IMR-90 (cell line): ENCODE measurements around the gene PRKN. TPM values are rescaled to one million over a fixed set of nuclear protein-coding genes. Genes with fewer than 3 reads are reported as not detected.

ENCODE experiments used
- ATAC-seq: fragments of 200-7000 bp; cut with Tn5 transposase; 2 replicates; pipeline ENCODE4 v1.9.1; 2020; ENCODE audit warnings: low read depth, mild to moderate bottlenecking, moderate library complexity
- BruUV-seq: library from RNA; stranded (reverse); fragments of 400-500 nt; replicated peaks from 2 replicates; lab custom pipeline; 2021; lab: Mats Ljungman, UMichigan
- CTCF ChIA-PET: fragments of 300-600 bp; formaldehyde crosslinking; extraction: SDS; loops from one replicate; lab custom pipeline; 2021; ENCODE audit warnings: antibody characterized with exemption; lab: Yijun Ruan, JAX
- POLR2A ChIA-PET: fragments of 300-600 bp; sonication (Branson Sonifier 250); formaldehyde crosslinking; loops from one replicate; lab custom pipeline; 2022; ENCODE audit warnings: antibody characterized with exemption; ENCODE audit not compliant: unreplicated experiment; lab: Charles Lee
- DNase-seq: peaks from one replicate; pipeline ENCODE4 v3.0.0; 2013
- H2AFZ ChIP-seq: replicated peaks from 2 replicates; pipeline ENCODE3; 2013; ENCODE audit warnings: low read length, mild to moderate bottlenecking; ENCODE audit not compliant: poor library complexity
- H2AK5ac ChIP-seq: 2 replicates; pipeline ENCODE4 v1.6.1; 2013; ENCODE audit warnings: low read depth, low read length, inconsistent platforms
- H2AK9ac ChIP-seq: replicated peaks from 2 replicates; pipeline ENCODE3; 2013; ENCODE audit warnings: mild to moderate bottlenecking, low read depth, low read length, moderate library complexity; ENCODE audit not compliant: poor library complexity
- H2BK120ac ChIP-seq: 2 replicates; pipeline ENCODE4 v1.6.1; 2013; ENCODE audit warnings: low read depth, low read length, inconsistent platforms
- H2BK15ac ChIP-seq: 3 replicates; pipeline ENCODE4 v1.6.1; 2013; ENCODE audit warnings: low read depth, low read length, inconsistent platforms
- H2BK20ac ChIP-seq: 2 replicates; pipeline ENCODE4 v1.6.1; 2013; ENCODE audit warnings: low read depth, mild to moderate bottlenecking, inconsistent platforms, low read length, moderate library complexity
- H2BK5ac ChIP-seq: 2 replicates; pipeline ENCODE4 v1.6.1; 2013; ENCODE audit warnings: mild to moderate bottlenecking, low read depth, low read length, inconsistent platforms; ENCODE audit not compliant: poor library complexity, severe bottlenecking
- H3K14ac ChIP-seq: replicated peaks from 2 replicates; pipeline ENCODE4 v1.6.1; 2013; ENCODE audit warnings: low read depth, low read length, inconsistent platforms
- H3K18ac ChIP-seq: 2 replicates; pipeline ENCODE4 v1.6.1; 2013; ENCODE audit warnings: low read depth, low read length, control low read depth
- H3K23ac ChIP-seq: 2 replicates; pipeline ENCODE4 v1.6.1; 2013; ENCODE audit warnings: low read depth, low read length, inconsistent platforms
- H3K27ac ChIP-seq: 2 replicates; pipeline ENCODE4 v1.5.1; 2013; ENCODE audit warnings: mild to moderate bottlenecking, control low read depth, low read length; ENCODE audit not compliant: insufficient read depth
- H3K27me3 ChIP-seq: 2 replicates; pipeline ENCODE4 v1.6.1; 2013; ENCODE audit warnings: low read length; ENCODE audit not compliant: control insufficient read depth, insufficient read depth
- H3K36me3 ChIP-seq: 2 replicates; pipeline ENCODE4 v1.6.1; 2013; ENCODE audit warnings: low read length, mixed read lengths; ENCODE audit not compliant: control insufficient read depth, insufficient read depth
- H3K4ac ChIP-seq: 2 replicates; pipeline ENCODE4 v1.6.1; 2013; ENCODE audit warnings: low read depth, low read length, inconsistent platforms
- H3K4me1 ChIP-seq: 2 replicates; pipeline ENCODE4 v1.6.1; 2013; ENCODE audit warnings: low read length, mixed read lengths; ENCODE audit not compliant: control insufficient read depth, insufficient read depth
- H3K4me2 ChIP-seq: 2 replicates; pipeline ENCODE4 v1.6.1; 2013; ENCODE audit warnings: low read depth, mild to moderate bottlenecking, control low read depth, low read length, moderate library complexity
- H3K4me3 ChIP-seq: 2 replicates; pipeline ENCODE4 v1.5.1; 2013; ENCODE audit warnings: low read depth, mild to moderate bottlenecking, control low read depth, low read length, moderate library complexity; ENCODE audit not compliant: insufficient read depth
- H3K56ac ChIP-seq: 2 replicates; pipeline ENCODE4 v1.6.1; 2013; ENCODE audit warnings: low read length, inconsistent platforms; ENCODE audit not compliant: insufficient read depth; ENCODE audit errors: extremely low read depth
- H3K79me1 ChIP-seq, 2 experiments: 2 replicates each; pipeline ENCODE4 v1.6.1; 2013; ENCODE audit warnings: low read length in 2 of 2, inconsistent platforms in 1 of 2, low read depth in 1 of 2
- H3K9ac ChIP-seq: 2 replicates; pipeline ENCODE4 v1.6.1; 2013; ENCODE audit warnings: low read depth, low read length, control low read depth
- H3K9me1 ChIP-seq: 2 replicates; pipeline ENCODE4 v1.6.1; 2013; ENCODE audit warnings: low read length, inconsistent platforms; ENCODE audit not compliant: insufficient read depth
- H3K9me3 ChIP-seq: 2 replicates; pipeline ENCODE4 v1.6.1; 2013; ENCODE audit warnings: low read length; ENCODE audit not compliant: control insufficient read depth, insufficient read depth
- H4K20me1 ChIP-seq: 2 replicates; pipeline ENCODE4 v1.6.1; 2013; ENCODE audit warnings: low read length, inconsistent platforms; ENCODE audit not compliant: insufficient read depth
- H4K5ac ChIP-seq: 2 replicates; pipeline ENCODE4 v1.6.1; 2013; ENCODE audit warnings: mild to moderate bottlenecking, low read depth, low read length, control low read depth
- H4K8ac ChIP-seq, 2 experiments: 2 replicates each; pipeline ENCODE4 v1.6.1; 2013; ENCODE audit warnings: low read depth in 2 of 2, low read length in 2 of 2, control low read depth in 1 of 2, inconsistent platforms in 1 of 2
- H4K91ac ChIP-seq: 2 replicates; pipeline ENCODE4 v1.6.1; 2013; ENCODE audit warnings: low read depth, low read length, inconsistent platforms; ENCODE audit not compliant: insufficient read depth
- CEBPB ChIP-seq: IDR thresholded peaks from 2 replicates; pipeline ENCODE4 v1.6.1; 2012; ENCODE audit warnings: low read depth, low read length, improper control_type of control experiment
- CHD1 ChIP-seq: IDR thresholded peaks from 2 replicates; pipeline ENCODE4 v1.6.1; 2012; ENCODE audit warnings: low read depth, low read length, improper control_type of control experiment
- FOS ChIP-seq: fragments of 150-350 bp; IDR thresholded peaks from 2 replicates; pipeline ENCODE4 v1.6.1; 2016; ENCODE audit warnings: low read depth, low read length
- NFE2L2 ChIP-seq: fragments of 150-350 bp; IDR thresholded peaks from 2 replicates; pipeline ENCODE4 v1.6.1; 2016; ENCODE audit warnings: low read depth, mild to moderate bottlenecking, low read length
- POLR2A ChIP-seq: IDR thresholded peaks from 2 replicates; pipeline ENCODE4 v1.6.1; 2012; ENCODE audit warnings: mild to moderate bottlenecking, low read depth, low read length
- RCOR1 ChIP-seq: IDR thresholded peaks from 2 replicates; pipeline ENCODE4 v1.6.1; 2012; ENCODE audit warnings: mild to moderate bottlenecking, low read length, improper control_type of control experiment; ENCODE audit not compliant: insufficient replicate concordance
- RFX5 ChIP-seq: IDR thresholded peaks from 2 replicates; pipeline ENCODE4 v1.8.0; 2012; ENCODE audit warnings: low read depth, mild to moderate bottlenecking, low read length, moderate library complexity
- WGBS, 2 experiments: methylation state at CpG; one replicate each; pipeline versions ENCODE4 v1.1.5 to v1.1.7; 2013; ENCODE audit warnings: missing lambda C conversion rate in 2 of 2; ENCODE audit not compliant: insufficient read length in 1 of 2; ENCODE audit errors: extremely low coverage in 2 of 2; 5-methylcytosine and 5-hydroxymethylcytosine counted together
- dilution Hi-C: fragments of 300-500 bp; cut with HindIII; formaldehyde crosslinking; loops from one replicate; pipeline ENCODE4 v1.14.3; 2018; ENCODE audit warnings: low sequenced_read_pairs; ENCODE audit not compliant: unreplicated experiment
- in situ Hi-C: fragments of 300-500 bp; cut with MboI; formaldehyde crosslinking; loops from 3 replicates; pipeline ENCODE4 v1.14.3; 2019; ENCODE audit warnings: low sequenced_read_pairs, inconsistent platforms, mixed read lengths
- intact Hi-C: fragments of 100-400 bp; cut with micrococcal nuclease; formaldehyde crosslinking; loops from 2 replicates; pipeline ENCODE4 v1.10.0; 2022
- polyA plus RNA-seq, 3 experiments: library from polyadenylated mRNA; depleted of rRNA; stranded (reverse); fragments of >200 nt; gene quantifications; 2 replicates each; pipeline ENCODE4 v1.2.3, GENCODE V29; 2012; ENCODE audit warnings: low replicate concordance in 1 of 3
- total RNA-seq: library from RNA; depleted of rRNA; stranded (reverse); fragments of >200 nt; gene quantifications from 2 replicates; pipeline ENCODE4 v1.2.3, GENCODE V29; 2012
- TF ChIP-seq, protein P1 (sequence below): conservative IDR thresholded peaks from 2 replicates; pipeline ENCODE4 v1.5.1; 2012; ENCODE audit warnings: mild to moderate bottlenecking, low read depth, low read length, improper control_type of control experiment
- TF ChIP-seq, protein P2 (sequence below): fragments of 150-350 bp; IDR thresholded peaks from 2 replicates; pipeline ENCODE4 v1.6.1; 2016; ENCODE audit warnings: low read depth, mild to moderate bottlenecking, low read length, moderate library complexity, borderline replicate concordance

PRKN gene
- total and polyA plus RNA-seq, 2 of the 4 experiments (the other 2 are of a cell fraction), result 0.15 to 0.18 TPM

DNA sequence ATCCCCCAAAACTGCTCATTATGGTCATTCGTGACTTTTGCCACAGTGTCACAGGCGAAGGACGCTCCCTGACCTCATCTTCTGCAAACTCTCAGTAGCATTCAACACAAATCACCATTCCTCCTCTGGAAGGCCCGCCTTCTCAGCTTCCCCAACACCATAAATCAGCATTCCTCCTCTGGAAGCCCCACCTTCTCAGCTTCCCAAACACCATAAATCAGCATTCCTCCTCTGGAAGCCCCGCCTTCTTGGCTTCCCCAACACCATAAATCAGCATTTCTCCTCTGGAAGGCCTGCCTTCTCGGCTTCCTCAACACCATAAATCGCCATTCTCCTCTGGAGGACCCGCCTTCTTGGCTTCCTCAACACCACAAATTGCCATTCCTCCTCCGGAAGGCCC, 1165.7 kb downstream of the PRKN start:
- no peaks in the 10 kb centered on the region for H3K36me3 ChIP-seq
- H3K4me3 ChIP-seq, result no peak overlapping the region
- no peak for TF ChIP-seq RFX5
- TF ChIP-seq POLR2A, result no peak
- TF ChIP-seq, protein P1, sequence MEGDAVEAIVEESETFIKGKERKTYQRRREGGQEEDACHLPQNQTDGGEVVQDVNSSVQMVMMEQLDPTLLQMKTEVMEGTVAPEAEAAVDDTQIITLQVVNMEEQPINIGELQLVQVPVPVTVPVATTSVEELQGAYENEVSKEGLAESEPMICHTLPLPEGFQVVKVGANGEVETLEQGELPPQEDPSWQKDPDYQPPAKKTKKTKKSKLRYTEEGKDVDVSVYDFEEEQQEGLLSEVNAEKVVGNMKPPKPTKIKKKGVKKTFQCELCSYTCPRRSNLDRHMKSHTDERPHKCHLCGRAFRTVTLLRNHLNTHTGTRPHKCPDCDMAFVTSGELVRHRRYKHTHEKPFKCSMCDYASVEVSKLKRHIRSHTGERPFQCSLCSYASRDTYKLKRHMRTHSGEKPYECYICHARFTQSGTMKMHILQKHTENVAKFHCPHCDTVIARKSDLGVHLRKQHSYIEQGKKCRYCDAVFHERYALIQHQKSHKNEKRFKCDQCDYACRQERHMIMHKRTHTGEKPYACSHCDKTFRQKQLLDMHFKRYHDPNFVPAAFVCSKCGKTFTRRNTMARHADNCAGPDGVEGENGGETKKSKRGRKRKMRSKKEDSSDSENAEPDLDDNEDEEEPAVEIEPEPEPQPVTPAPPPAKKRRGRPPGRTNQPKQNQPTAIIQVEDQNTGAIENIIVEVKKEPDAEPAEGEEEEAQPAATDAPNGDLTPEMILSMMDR, result no peak
- no peak for TF ChIP-seq CEBPB
- TF ChIP-seq FOS, result no peak
- TF ChIP-seq, protein P2, sequence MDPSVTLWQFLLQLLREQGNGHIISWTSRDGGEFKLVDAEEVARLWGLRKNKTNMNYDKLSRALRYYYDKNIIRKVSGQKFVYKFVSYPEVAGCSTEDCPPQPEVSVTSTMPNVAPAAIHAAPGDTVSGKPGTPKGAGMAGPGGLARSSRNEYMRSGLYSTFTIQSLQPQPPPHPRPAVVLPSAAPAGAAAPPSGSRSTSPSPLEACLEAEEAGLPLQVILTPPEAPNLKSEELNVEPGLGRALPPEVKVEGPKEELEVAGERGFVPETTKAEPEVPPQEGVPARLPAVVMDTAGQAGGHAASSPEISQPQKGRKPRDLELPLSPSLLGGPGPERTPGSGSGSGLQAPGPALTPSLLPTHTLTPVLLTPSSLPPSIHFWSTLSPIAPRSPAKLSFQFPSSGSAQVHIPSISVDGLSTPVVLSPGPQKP, result no peak
- no peak for TF ChIP-seq NFE2L2
- TF ChIP-seq CHD1, result no peak
- no peak for TF ChIP-seq RCOR1
- H3K14ac ChIP-seq, result no peak overlapping the region
- H3K18ac ChIP-seq, result no peak overlapping the region
- no peak overlapping the region for H3K9ac ChIP-seq
- H3K23ac ChIP-seq, result no peak overlapping the region
- no peak overlapping the region for H2BK5ac ChIP-seq
- no peak overlapping the region for H3K56ac ChIP-seq
- H4K8ac ChIP-seq, result no peak overlapping the region
- no peak overlapping the region for H2BK20ac ChIP-seq
- peaks cover 46% of the 10 kb centered on the region for H3K9me3 ChIP-seq
- no peaks in the 10 kb centered on the region for H3K9me1 ChIP-seq
- no peaks in the 10 kb centered on the region for H3K27me3 ChIP-seq
- no peaks in the 10 kb centered on the region for H3K4me1 ChIP-seq
- no peak overlapping the region for H2AFZ ChIP-seq
- dilution Hi-C loops, result no loop called here
- 71% methylated on average over 4 of the region's 9 CpGs; no CpG with 5 or more reads in 1 of the 2 experiments for WGBS, 2 experiments
- ChIA-PET CTCF (no interaction called here), POLR2A (no interaction called here)
- H4K91ac ChIP-seq, result no peak overlapping the region
- DNase-seq, result no peak
- no peak overlapping the region for H3K4ac ChIP-seq
- H2AK5ac ChIP-seq, result no peak overlapping the region
- H2AK9ac ChIP-seq, result no peak overlapping the region
- no peak overlapping the region for H2BK120ac ChIP-seq
- intact Hi-C loops, result no loop called here
- in situ Hi-C loops, result no loop called here
- BruUV-seq, result no TSS peak
- no peak for ATAC-seq
- H4K5ac ChIP-seq, result no peak overlapping the region
- H3K27ac ChIP-seq, result no peak overlapping the region
- no peaks in the 10 kb centered on the region for H4K20me1 ChIP-seq
- no peak overlapping the region for H3K4me2 ChIP-seq
- H3K79me1 ChIP-seq, result no peaks in the 10 kb centered on the region
- no peak overlapping the region for H2BK15ac ChIP-seq
